IMR-90 (cell line): ENCODE measurements around the gene TRIM62. TPM values are rescaled to one million over a fixed set of nuclear protein-coding genes. Genes with fewer than 3 reads are reported as not detected.

Experiments
- ATAC-seq: fragments of 200-7000 bp; cut with Tn5 transposase; 2 replicates; pipeline ENCODE4 v1.9.1; 2020; ENCODE audit warnings: low read depth, mild to moderate bottlenecking, moderate library complexity
- BruUV-seq: library from RNA; stranded (reverse); fragments of 400-500 nt; replicated peaks from 2 replicates; lab custom pipeline; 2021; lab: Mats Ljungman, UMichigan
- CTCF ChIA-PET: fragments of 300-600 bp; formaldehyde crosslinking; extraction: SDS; loops from one replicate; lab custom pipeline; 2021; ENCODE audit warnings: antibody characterized with exemption; lab: Yijun Ruan, JAX
- POLR2A ChIA-PET: fragments of 300-600 bp; sonication (Branson Sonifier 250); formaldehyde crosslinking; loops from one replicate; lab custom pipeline; 2022; ENCODE audit warnings: antibody characterized with exemption; ENCODE audit not compliant: unreplicated experiment; lab: Charles Lee
- DNase-seq: peaks from one replicate; pipeline ENCODE4 v3.0.0; 2013
- H2AFZ ChIP-seq: replicated peaks from 2 replicates; pipeline ENCODE3; 2013; ENCODE audit warnings: low read length, mild to moderate bottlenecking; ENCODE audit not compliant: poor library complexity
- H2AK5ac ChIP-seq: 2 replicates; pipeline ENCODE4 v1.6.1; 2013; ENCODE audit warnings: low read depth, low read length, inconsistent platforms
- H2AK9ac ChIP-seq: replicated peaks from 2 replicates; pipeline ENCODE3; 2013; ENCODE audit warnings: mild to moderate bottlenecking, low read depth, low read length, moderate library complexity; ENCODE audit not compliant: poor library complexity
- H2BK120ac ChIP-seq: 2 replicates; pipeline ENCODE4 v1.6.1; 2013; ENCODE audit warnings: low read depth, low read length, inconsistent platforms
- H2BK15ac ChIP-seq: 3 replicates; pipeline ENCODE4 v1.6.1; 2013; ENCODE audit warnings: low read depth, low read length, inconsistent platforms
- H2BK20ac ChIP-seq: 2 replicates; pipeline ENCODE4 v1.6.1; 2013; ENCODE audit warnings: low read depth, mild to moderate bottlenecking, inconsistent platforms, low read length, moderate library complexity
- H2BK5ac ChIP-seq: 2 replicates; pipeline ENCODE4 v1.6.1; 2013; ENCODE audit warnings: mild to moderate bottlenecking, low read depth, low read length, inconsistent platforms; ENCODE audit not compliant: poor library complexity, severe bottlenecking
- H3K14ac ChIP-seq: replicated peaks from 2 replicates; pipeline ENCODE4 v1.6.1; 2013; ENCODE audit warnings: low read depth, low read length, inconsistent platforms
- H3K18ac ChIP-seq: 2 replicates; pipeline ENCODE4 v1.6.1; 2013; ENCODE audit warnings: low read depth, low read length, control low read depth
- H3K23ac ChIP-seq: 2 replicates; pipeline ENCODE4 v1.6.1; 2013; ENCODE audit warnings: low read depth, low read length, inconsistent platforms
- H3K27ac ChIP-seq: 2 replicates; pipeline ENCODE4 v1.5.1; 2013; ENCODE audit warnings: mild to moderate bottlenecking, control low read depth, low read length; ENCODE audit not compliant: insufficient read depth
- H3K27me3 ChIP-seq: 2 replicates; pipeline ENCODE4 v1.6.1; 2013; ENCODE audit warnings: low read length; ENCODE audit not compliant: control insufficient read depth, insufficient read depth
- H3K36me3 ChIP-seq: 2 replicates; pipeline ENCODE4 v1.6.1; 2013; ENCODE audit warnings: low read length, mixed read lengths; ENCODE audit not compliant: control insufficient read depth, insufficient read depth
- H3K4ac ChIP-seq: 2 replicates; pipeline ENCODE4 v1.6.1; 2013; ENCODE audit warnings: low read depth, low read length, inconsistent platforms
- H3K4me1 ChIP-seq: 2 replicates; pipeline ENCODE4 v1.6.1; 2013; ENCODE audit warnings: low read length, mixed read lengths; ENCODE audit not compliant: control insufficient read depth, insufficient read depth
- H3K4me2 ChIP-seq: 2 replicates; pipeline ENCODE4 v1.6.1; 2013; ENCODE audit warnings: low read depth, mild to moderate bottlenecking, control low read depth, low read length, moderate library complexity
- H3K4me3 ChIP-seq: 2 replicates; pipeline ENCODE4 v1.5.1; 2013; ENCODE audit warnings: low read depth, mild to moderate bottlenecking, control low read depth, low read length, moderate library complexity; ENCODE audit not compliant: insufficient read depth
- H3K56ac ChIP-seq: 2 replicates; pipeline ENCODE4 v1.6.1; 2013; ENCODE audit warnings: low read length, inconsistent platforms; ENCODE audit not compliant: insufficient read depth; ENCODE audit errors: extremely low read depth
- H3K79me1 ChIP-seq, 2 experiments: 2 replicates each; pipeline ENCODE4 v1.6.1; 2013; ENCODE audit warnings: low read length in 2 of 2, inconsistent platforms in 1 of 2, low read depth in 1 of 2
- H3K9ac ChIP-seq: 2 replicates; pipeline ENCODE4 v1.6.1; 2013; ENCODE audit warnings: low read depth, low read length, control low read depth
- H3K9me1 ChIP-seq: 2 replicates; pipeline ENCODE4 v1.6.1; 2013; ENCODE audit warnings: low read length, inconsistent platforms; ENCODE audit not compliant: insufficient read depth
- H3K9me3 ChIP-seq: 2 replicates; pipeline ENCODE4 v1.6.1; 2013; ENCODE audit warnings: low read length; ENCODE audit not compliant: control insufficient read depth, insufficient read depth
- H4K20me1 ChIP-seq: 2 replicates; pipeline ENCODE4 v1.6.1; 2013; ENCODE audit warnings: low read length, inconsistent platforms; ENCODE audit not compliant: insufficient read depth
- H4K5ac ChIP-seq: 2 replicates; pipeline ENCODE4 v1.6.1; 2013; ENCODE audit warnings: mild to moderate bottlenecking, low read depth, low read length, control low read depth
- H4K8ac ChIP-seq, 2 experiments: 2 replicates each; pipeline ENCODE4 v1.6.1; 2013; ENCODE audit warnings: low read depth in 2 of 2, low read length in 2 of 2, control low read depth in 1 of 2, inconsistent platforms in 1 of 2
- H4K91ac ChIP-seq: 2 replicates; pipeline ENCODE4 v1.6.1; 2013; ENCODE audit warnings: low read depth, low read length, inconsistent platforms; ENCODE audit not compliant: insufficient read depth
- BHLHE40 ChIP-seq: fragments of 150-350 bp; IDR thresholded peaks from 2 replicates; pipeline ENCODE4 v1.6.1; 2016; ENCODE audit warnings: mild to moderate bottlenecking, low read depth, low read length
- CEBPB ChIP-seq: IDR thresholded peaks from 2 replicates; pipeline ENCODE4 v1.6.1; 2012; ENCODE audit warnings: low read depth, low read length, improper control_type of control experiment
- CHD1 ChIP-seq: IDR thresholded peaks from 2 replicates; pipeline ENCODE4 v1.6.1; 2012; ENCODE audit warnings: low read depth, low read length, improper control_type of control experiment
- CTCF ChIP-seq: conservative IDR thresholded peaks from 2 replicates; pipeline ENCODE4 v1.5.1; 2012; ENCODE audit warnings: mild to moderate bottlenecking, low read depth, low read length, improper control_type of control experiment
- ELK1 ChIP-seq: fragments of 150-350 bp; IDR thresholded peaks from 2 replicates; pipeline ENCODE4 v1.6.1; 2016; ENCODE audit warnings: low read depth, mild to moderate bottlenecking, low read length, moderate library complexity, borderline replicate concordance
- FOS ChIP-seq: fragments of 150-350 bp; IDR thresholded peaks from 2 replicates; pipeline ENCODE4 v1.6.1; 2016; ENCODE audit warnings: low read depth, low read length
- MAFK ChIP-seq: IDR thresholded peaks from 2 replicates; pipeline ENCODE4 v1.6.1; 2012; ENCODE audit warnings: low read depth, low read length, improper control_type of control experiment
- MXI1 ChIP-seq: IDR thresholded peaks from 2 replicates; pipeline ENCODE4 v1.6.1; 2012; ENCODE audit warnings: low read depth, mild to moderate bottlenecking, low read length, moderate library complexity, borderline replicate concordance
- NFE2L2 ChIP-seq: fragments of 150-350 bp; IDR thresholded peaks from 2 replicates; pipeline ENCODE4 v1.6.1; 2016; ENCODE audit warnings: low read depth, mild to moderate bottlenecking, low read length
- POLR2A ChIP-seq: IDR thresholded peaks from 2 replicates; pipeline ENCODE4 v1.6.1; 2012; ENCODE audit warnings: mild to moderate bottlenecking, low read depth, low read length
- RAD21 ChIP-seq: IDR thresholded peaks from 2 replicates; pipeline ENCODE4 v1.6.1; 2012; ENCODE audit warnings: low read length, improper control_type of control experiment
- RCOR1 ChIP-seq: IDR thresholded peaks from 2 replicates; pipeline ENCODE4 v1.6.1; 2012; ENCODE audit warnings: mild to moderate bottlenecking, low read length, improper control_type of control experiment; ENCODE audit not compliant: insufficient replicate concordance
- RFX5 ChIP-seq: IDR thresholded peaks from 2 replicates; pipeline ENCODE4 v1.8.0; 2012; ENCODE audit warnings: low read depth, mild to moderate bottlenecking, low read length, moderate library complexity
- SMC3 ChIP-seq: fragments of 150-350 bp; IDR thresholded peaks from 2 replicates; pipeline ENCODE4 v1.6.1; 2016; ENCODE audit warnings: low read depth, mild to moderate bottlenecking, antibody characterized with exemption, low read length, moderate library complexity
- WGBS, 2 experiments: methylation state at CpG; one replicate each; pipeline versions ENCODE4 v1.1.5 to v1.1.7; 2013; ENCODE audit warnings: missing lambda C conversion rate in 2 of 2; ENCODE audit not compliant: insufficient read length in 1 of 2; ENCODE audit errors: extremely low coverage in 2 of 2; 5-methylcytosine and 5-hydroxymethylcytosine counted together
- dilution Hi-C: fragments of 300-500 bp; cut with HindIII; formaldehyde crosslinking; loops from one replicate; pipeline ENCODE4 v1.14.3; 2018; ENCODE audit warnings: low sequenced_read_pairs; ENCODE audit not compliant: unreplicated experiment
- in situ Hi-C: fragments of 300-500 bp; cut with MboI; formaldehyde crosslinking; loops from 3 replicates; pipeline ENCODE4 v1.14.3; 2019; ENCODE audit warnings: low sequenced_read_pairs, inconsistent platforms, mixed read lengths
- intact Hi-C: fragments of 100-400 bp; cut with micrococcal nuclease; formaldehyde crosslinking; loops from 2 replicates; pipeline ENCODE4 v1.10.0; 2022
- polyA plus RNA-seq, 3 experiments: library from polyadenylated mRNA; depleted of rRNA; stranded (reverse); fragments of >200 nt; gene quantifications; 2 replicates each; pipeline ENCODE4 v1.2.3, GENCODE V29; 2012; ENCODE audit warnings: low replicate concordance in 1 of 3
- total RNA-seq: library from RNA; depleted of rRNA; stranded (reverse); fragments of >200 nt; gene quantifications from 2 replicates; pipeline ENCODE4 v1.2.3, GENCODE V29; 2012
- TF ChIP-seq, protein P1 (sequence below): fragments of 150-350 bp; IDR thresholded peaks from 2 replicates; pipeline ENCODE4 v1.6.1; 2017; ENCODE audit warnings: mild to moderate bottlenecking, antibody characterized with exemption, low read length, low read depth

Gene TRIM62
- total and polyA plus RNA-seq, 2 of the 4 experiments (the other 2 are of a cell fraction): 3.0 to 11.1 TPM

DNA sequence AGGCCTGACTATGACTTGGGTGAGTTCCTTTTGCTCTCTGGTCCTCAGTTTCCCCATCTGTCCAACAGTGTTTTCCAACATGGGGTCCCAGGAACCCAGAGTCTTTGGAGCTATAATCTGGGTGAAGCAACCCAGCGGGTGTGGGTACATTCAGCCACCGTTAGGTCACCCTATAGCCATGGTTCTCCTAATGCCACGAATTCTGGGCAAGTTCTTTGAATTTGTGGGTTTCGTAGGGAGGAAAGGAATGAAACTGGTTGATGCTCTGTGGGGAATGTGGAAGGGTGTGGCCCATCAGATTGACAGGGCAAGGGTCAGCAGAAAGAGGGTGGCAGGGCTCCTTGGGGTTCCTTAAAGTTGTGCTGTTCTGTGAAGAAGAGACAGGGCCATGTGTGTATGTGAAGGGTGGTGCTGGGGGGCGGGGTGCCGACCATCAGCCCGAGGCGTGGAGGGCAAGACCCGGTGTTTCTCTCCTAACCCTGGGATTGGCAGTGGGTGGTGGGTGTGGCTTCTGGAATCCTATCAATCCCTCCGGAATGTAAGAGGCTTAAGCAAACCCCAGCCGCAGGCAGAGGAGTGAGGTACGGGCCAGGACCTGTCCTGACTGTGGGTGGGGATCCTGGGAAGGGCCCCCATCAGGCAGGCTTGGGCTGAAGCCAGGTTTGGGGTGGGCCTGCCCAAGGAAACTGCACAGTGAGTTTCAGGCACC, 39.0 kb upstream of the TRIM62 start:
- H3K14ac ChIP-seq: no peak overlapping the region
- H3K27ac ChIP-seq: no peak overlapping the region
- H3K23ac ChIP-seq: no peak overlapping the region; the same call in 1 of the 2 replicates
- H2AK9ac ChIP-seq: peak overlapping the region; percentile 57
- no peak overlapping the region for H3K4me3 ChIP-seq
- H2AK5ac ChIP-seq: no peak overlapping the region
- H3K9me1 ChIP-seq: 0 out of 2 replicates have a peak, but pooled peaks cover 7% of the 10 kb centered on the region
- H4K20me1 ChIP-seq: no peaks in the 10 kb centered on the region
- no peak for DNase-seq
- no peak overlapping the region for H2BK5ac ChIP-seq
- no peak overlapping the region for H2BK120ac ChIP-seq
- 73% methylated on average over 6 of the region's 12 CpGs; no CpG with 5 or more reads in 1 of the 2 experiments for WGBS, 2 experiments
- no peak overlapping the region for H3K9ac ChIP-seq
- no peak overlapping the region for H4K8ac ChIP-seq
- no peaks in the 10 kb centered on the region for H3K79me1 ChIP-seq
- ATAC-seq: peak; percentile 71
- ChIA-PET CTCF (interaction anchor here (3.3 kb wide), 1 partner anchor 74 kb away, joined by 12 read pairs; no protein-coding TSS in a partner anchor), POLR2A (no interaction called here)
- no peak overlapping the region for H4K91ac ChIP-seq
- no peaks in the 10 kb centered on the region for H3K9me3 ChIP-seq
- H2BK15ac ChIP-seq: no peak overlapping the region
- no peak overlapping the region for H3K56ac ChIP-seq
- H3K18ac ChIP-seq: no peak overlapping the region
- BruUV-seq: no TSS peak
- H3K4ac ChIP-seq: no peak overlapping the region
- no peak overlapping the region for H3K4me2 ChIP-seq
- intact Hi-C loops: no loop called here
- peaks cover 10% of the 10 kb centered on the region for H3K4me1 ChIP-seq
- dilution Hi-C loops: no loop called here
- H2AFZ ChIP-seq: peak overlapping the region; percentile 35
- no peak overlapping the region for H4K5ac ChIP-seq
- no peaks in the 10 kb centered on the region for H3K36me3 ChIP-seq
- no peak overlapping the region for H2BK20ac ChIP-seq
- in situ Hi-C loops: loop anchor here (25.0 kb wide), 1 partner anchor 391 kb away; no protein-coding TSS in a partner anchor
- H3K27me3 ChIP-seq: peaks cover 4% of the 10 kb centered on the region; the same call in 1 of the 2 replicates
- TF ChIP-seq RFX5: no peak
- TF ChIP-seq MXI1: no peak
- TF ChIP-seq FOS: no peak
- TF ChIP-seq CHD1: no peak
- TF ChIP-seq NFE2L2: no peak
- TF ChIP-seq SMC3: no peak
- TF ChIP-seq CEBPB: no peak
- no peak for TF ChIP-seq CTCF
- no peak for TF ChIP-seq ELK1
- no peak for TF ChIP-seq BHLHE40
- no peak for TF ChIP-seq RAD21
- TF ChIP-seq RCOR1: no peak
- no peak for TF ChIP-seq MAFK
- TF ChIP-seq, protein P1, sequence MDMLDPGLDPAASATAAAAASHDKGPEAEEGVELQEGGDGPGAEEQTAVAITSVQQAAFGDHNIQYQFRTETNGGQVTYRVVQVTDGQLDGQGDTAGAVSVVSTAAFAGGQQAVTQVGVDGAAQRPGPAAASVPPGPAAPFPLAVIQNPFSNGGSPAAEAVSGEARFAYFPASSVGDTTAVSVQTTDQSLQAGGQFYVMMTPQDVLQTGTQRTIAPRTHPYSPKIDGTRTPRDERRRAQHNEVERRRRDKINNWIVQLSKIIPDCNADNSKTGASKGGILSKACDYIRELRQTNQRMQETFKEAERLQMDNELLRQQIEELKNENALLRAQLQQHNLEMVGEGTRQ: no peak
- TF ChIP-seq POLR2A: no peak
